ENCODE results near the gene NAB1.

DNA sequence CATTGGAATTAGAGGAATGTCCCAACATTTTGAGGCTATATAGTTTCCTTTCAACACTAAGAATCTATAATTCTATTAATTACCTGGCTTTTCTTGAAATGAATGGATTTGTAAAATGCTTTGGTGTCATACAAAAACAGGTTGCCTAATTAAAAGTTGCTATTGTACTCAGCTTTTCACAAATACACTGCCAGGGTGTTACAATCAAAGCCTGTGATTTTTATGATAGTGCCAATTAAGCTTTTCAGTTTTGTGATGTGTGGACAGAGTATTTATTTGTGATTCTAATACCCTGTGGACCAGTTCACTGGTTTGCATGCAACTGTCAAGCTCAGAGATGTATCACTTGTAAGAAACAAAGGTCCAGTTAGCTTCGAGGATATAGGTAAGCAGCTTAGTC is 71.8 kb downstream of the NAB1 start:
- TF ChIP-seq, protein P1, sequence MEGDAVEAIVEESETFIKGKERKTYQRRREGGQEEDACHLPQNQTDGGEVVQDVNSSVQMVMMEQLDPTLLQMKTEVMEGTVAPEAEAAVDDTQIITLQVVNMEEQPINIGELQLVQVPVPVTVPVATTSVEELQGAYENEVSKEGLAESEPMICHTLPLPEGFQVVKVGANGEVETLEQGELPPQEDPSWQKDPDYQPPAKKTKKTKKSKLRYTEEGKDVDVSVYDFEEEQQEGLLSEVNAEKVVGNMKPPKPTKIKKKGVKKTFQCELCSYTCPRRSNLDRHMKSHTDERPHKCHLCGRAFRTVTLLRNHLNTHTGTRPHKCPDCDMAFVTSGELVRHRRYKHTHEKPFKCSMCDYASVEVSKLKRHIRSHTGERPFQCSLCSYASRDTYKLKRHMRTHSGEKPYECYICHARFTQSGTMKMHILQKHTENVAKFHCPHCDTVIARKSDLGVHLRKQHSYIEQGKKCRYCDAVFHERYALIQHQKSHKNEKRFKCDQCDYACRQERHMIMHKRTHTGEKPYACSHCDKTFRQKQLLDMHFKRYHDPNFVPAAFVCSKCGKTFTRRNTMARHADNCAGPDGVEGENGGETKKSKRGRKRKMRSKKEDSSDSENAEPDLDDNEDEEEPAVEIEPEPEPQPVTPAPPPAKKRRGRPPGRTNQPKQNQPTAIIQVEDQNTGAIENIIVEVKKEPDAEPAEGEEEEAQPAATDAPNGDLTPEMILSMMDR (IDR thresholded peaks at IDR 0.05; ENCODE audit: insufficient read depth, low read length, poor library complexity, severe bottlenecking), result no peak
- no peak for TF ChIP-seq EZH2phosphoT487 (conservative IDR thresholded peaks at IDR 0.05; ENCODE audit: low read length)
